ENCODE measurements around the gene ABTB2.
"Not testable (repeated sequence)": the region's sequence is repeated elsewhere in the genome, so short reads cannot be mapped to it uniquely, and the experiment has no call there.

The ABTB2 gene

DNA sequence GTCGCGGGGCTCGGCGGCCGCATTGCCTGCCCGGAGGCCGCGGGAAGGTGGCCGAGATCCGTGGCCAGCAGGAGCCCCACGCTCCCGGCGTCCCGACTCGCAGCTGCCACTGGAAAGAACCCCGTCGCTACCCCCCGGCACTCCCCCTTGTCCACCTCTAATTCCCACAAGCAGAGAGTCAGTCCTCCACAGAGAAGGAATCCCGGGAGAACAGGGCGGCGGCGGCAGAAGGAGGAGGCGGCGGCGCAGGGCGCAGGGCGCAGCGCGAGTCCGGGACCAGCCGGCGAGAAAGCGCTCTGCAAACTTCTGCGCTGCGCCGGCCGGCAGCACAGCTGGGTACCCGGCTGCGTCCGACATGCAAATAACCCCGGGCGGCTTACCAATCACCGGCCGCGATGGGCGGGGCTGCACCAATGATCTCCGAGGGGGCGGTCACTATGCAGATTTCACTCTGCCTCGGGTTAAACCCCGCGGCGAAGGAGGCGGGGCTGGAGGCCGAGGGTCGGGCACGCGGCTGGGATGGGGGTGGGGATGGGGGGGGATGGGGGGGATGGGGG is at the start of gene ABTB2:
TSS of gene ABTB2 (minus strand) at position 310 of the 557 bp plus-strand sequence.
- peak; percentile 91 for DNase-seq

DNA sequence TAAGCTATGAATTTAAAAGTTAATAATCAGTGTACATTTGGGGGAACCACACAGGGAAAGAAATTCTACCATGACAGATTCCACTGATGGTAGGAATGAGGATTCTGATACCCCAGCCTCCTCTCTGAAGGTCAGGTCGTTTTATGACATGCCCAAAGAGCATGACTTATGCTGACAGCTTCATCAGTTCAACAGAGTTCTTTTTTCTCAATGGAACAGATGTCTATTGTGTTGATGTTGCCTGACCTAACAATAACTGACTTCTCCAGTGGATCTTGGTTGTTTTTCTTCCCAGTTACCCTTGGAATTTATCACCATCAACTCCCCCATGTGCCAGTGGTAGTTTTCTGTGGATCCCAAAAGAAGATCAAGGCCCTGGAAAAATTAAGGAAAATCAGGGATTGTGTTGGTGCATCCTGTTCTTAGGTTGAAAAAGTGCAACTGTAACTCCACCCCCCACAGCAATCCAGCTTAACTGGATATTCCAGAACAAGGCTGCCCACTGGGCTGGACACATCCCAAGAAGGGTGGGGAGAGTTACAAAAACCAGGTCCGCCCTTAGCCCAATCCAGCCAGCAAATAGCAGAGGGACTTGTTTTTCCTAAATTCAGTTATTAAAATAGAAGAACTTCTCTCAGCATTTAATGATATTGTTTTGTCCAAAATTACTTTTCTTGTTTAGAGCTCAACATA is 49.5 kb upstream of the ABTB2 start:
- DNase-seq, result no peak

DNA sequence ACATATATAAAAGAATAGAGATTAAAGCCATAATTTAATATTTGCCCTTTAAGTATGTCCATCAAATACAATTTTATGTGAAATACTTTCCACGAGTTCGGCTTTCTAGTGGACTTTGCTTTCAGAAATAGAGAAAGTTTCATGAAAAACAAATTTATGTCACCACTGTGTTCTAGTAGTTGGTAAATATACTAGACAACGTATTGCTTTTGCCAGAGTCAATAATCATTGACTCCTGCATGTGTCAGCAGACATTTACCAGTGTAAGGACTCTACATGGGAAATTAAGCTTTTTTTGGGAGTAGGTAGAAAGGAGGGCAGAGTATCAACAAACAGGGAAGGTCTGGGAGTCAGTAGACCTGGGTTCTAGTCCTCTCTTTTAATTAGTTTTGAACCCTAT is 48.6 kb upstream of the ABTB2 start:
- DNase-seq, result no peak

DNA sequence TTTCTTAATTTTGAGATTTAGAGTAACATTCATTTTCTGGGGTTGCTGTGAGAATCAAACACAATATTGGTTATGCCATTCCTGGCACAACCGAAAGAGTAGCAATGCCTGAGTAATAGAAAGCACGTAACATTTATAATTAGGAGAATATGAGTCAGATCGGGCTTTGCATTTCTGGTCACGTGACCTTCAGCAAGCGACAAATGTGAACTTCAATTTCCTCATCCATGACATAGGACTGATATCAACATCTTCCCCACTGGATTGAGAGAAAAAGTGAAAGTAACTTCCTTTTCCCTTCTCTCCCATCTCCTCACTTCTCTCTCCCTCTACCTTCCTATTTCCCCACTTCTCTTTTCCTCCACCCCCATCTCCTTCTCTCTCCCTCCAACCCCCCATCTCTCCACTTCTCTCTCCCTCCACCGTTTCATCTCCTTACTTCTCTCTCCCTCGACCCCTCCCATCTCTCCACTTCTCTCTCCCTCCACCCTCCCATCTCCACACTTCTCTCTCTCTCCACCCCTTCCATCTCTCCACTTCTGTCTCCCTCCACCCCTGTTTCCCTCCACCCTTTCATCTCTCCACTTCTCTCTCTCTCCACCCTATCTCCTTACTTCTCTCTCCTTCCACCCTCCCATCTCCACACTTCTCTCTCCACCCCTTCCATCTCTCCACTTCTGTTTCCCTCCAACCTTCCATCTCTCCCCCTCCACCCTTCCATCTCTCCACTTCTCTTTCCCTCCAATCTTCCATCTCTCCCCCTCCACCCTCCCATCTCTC is 47.5 kb upstream of the ABTB2 start:
- no peak for DNase-seq

DNA sequence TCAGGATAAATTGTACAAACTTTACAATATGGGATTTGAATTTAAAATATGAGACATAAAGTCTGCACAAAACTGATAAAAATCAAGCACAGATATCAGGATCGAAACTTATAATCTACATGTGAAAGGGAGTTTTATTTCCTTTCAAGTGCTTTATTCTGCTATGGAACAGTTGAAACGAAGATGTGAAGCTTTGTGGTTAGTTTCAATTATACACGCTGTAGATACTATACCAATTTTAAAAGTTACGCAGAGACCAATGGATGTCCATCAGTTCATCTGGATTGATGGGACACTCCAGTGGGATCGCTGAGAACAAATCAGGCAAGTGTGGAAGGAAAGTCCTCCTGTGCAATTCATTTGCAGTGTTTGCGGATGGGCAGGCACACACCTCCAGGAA is 46.5 kb upstream of the ABTB2 start:
- DNase-seq, result no peak

DNA sequence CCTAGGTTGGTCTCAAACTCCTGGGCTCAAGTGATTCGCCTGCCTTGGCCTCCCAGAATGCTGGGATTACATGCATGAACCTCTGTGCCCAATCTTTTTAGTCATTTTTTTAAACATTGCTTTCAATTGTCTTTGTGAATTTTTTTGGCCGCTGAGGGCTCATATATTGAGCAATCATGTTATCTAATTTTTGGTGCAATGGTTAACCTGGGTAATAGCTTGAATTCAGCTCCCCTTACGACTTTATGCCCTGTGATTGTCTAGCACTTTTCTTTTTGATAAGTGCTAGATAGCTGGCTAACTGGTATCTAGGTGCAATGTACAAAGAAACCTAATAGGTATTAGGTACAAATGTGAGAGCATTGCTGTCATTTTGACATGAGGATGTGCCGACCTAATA is 45.6 kb upstream of the ABTB2 start:
- DNase-seq, result no peak

DNA sequence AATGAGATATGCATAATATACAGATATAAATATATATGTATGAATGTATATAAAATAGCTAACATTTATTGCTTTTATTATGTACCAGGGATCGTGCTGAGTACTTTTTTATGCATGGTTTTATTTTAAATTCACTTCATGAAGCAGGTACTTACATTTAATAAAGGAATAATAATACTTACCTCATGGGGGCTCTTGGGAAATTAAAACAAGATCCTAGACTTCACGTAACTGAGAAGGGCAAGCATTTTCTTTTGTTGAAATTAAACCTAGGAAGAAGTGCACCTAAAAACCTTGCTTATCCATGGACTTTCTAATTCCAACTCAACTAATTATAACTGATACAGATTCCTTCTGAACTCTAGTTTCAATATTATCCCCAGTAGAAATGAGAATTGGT is 40.0 kb upstream of the ABTB2 start:
- DNase-seq, result no peak

DNA sequence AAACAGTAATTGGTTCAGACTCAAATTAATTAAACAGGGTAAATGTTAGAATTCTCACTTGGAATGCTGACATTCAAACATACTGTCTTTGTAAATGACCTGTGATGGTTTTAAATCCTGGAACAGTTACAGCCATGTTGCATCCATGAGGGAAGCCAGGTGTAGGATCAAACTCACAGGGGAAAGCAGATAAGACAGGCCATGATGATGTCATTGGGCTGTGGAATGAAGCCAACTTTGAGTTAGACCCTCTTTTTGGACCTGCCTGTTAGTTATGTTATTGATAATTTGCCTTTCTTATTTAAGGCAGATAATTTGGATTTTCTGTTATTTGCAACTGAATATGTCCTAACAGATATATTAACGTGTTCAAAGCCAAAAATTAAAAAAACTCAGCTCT is 39.3 kb upstream of the ABTB2 start:
- no peak for DNase-seq

DNA sequence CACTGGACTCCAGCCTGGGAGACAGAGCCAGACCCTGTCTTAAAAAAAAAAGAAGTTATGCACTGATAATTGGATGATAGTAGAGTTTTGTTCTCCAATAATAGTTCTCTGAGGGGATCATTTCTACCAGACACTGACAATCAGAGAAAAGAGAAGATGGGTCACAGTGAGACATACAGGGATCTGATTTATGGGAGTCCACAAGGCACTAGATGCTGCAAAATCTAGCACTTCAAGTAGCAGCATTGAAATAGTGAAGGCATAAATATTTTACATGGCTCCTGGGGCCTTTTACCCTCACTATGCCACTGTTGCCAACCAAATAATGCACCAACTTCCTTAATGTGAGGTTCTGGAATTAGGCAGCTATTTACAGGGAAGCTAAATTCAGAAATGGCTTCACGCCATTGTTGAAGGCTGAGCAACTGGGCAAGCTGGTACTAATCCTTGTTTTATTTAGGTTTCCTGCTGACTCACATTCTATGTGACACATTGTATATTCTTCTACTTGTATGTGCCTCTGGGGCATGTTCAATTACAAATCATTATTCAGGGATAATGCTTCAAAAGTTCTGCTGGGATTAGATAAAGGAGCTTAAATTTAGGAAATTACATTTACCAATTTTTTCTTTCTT is 38.2 kb upstream of the ABTB2 start:
- no peak for DNase-seq

DNA sequence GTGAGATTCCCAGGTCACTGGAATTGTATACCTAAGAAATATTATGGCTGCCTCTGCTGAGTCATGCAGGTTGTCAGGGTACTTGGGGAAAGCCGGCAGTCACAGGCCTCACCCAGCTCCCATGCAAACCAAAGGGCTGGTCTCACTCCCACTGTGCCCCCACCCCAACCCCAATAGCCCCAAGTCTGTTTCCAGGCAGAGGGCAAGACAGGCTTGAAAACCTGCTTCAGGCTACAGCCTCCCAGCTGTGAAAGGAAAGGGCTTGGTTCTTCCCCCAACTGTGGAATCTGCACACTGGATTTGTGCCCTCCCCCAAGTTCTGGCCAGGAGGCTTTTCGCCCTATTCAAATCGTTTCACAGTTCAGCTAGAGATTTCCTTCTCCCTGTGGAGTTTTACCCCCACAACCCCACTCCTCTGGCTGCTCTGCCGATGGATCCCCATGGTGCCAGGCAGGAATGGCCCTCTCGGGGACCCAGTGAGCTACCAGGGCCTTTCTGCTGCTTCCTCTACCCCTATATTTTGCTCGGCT is 37.0 kb upstream of the ABTB2 start:
- DNase-seq, result no peak

DNA sequence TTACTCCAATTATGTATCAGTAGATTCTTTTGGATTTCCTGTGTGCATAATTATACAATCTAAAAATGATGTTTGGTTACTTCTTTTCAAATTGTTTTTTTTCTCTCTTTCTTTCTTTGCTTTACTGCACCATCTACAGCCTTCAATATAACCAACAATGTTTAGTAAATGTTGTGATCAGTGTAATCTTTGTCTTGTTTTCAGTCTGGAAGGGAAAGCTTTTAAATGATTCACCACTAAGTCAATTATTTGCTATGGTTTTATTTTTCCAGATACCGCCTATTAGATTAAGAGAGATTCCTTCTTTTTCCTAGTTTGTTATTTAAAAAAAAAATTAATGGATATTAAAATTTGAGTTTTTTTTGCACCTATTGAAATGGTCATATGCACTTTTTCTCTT is 29.8 kb upstream of the ABTB2 start:
- no peak for DNase-seq

DNA sequence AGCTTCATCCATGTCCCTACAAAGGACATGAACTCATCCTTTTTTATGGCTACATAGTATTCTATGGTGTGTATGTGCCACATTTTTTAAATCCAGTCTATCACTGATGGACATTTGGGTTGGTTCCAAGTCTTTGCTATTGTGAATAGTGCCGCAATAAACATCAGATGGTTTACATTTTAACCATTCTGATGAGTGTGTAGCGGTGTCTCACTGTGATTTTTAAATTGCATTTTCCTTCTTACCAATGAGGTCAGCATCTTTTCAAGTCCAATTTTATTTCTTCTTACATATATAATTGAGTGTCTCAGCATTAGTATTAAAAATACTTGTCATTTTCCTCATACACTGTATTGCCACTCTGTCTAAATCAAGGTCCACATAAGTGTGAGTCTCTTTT is 28.5 kb upstream of the ABTB2 start:
- DNase-seq, result not testable (repeated sequence)

DNA sequence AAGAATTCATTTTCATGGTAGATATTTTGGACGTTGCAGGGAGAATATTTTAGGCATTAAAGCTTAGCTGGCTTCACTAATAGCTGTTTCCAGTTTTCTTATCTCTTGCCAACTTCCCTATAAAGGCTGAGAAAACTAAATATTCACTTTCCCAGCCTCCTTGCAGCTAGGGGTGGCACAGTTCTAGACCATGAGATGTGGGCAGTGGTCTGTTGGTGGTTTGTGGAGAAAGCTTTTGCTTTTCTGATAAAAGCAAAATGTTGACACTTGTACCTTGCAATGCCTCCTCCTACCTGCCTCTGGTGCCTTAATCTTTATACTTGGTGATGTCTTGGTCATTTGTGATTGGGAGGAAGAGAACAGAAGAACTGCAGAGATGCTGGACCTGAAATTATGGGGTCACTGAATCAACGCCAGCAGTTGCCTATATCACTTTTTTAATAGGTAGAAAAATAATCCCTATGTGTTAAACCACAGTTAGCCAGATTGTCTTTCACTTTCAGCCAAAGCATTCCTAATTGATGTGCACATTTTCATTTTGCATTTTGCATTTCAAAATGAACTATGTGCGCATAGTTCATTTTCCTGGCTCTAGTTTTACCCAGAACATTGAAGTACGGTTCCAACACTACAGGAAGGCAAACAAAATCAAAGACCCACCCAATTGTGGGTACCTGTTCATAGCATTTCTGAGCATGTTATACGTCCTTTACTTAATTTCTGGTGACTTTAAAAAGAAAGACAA is 24.9 kb upstream of the ABTB2 start:
- DNase-seq, result no peak

DNA sequence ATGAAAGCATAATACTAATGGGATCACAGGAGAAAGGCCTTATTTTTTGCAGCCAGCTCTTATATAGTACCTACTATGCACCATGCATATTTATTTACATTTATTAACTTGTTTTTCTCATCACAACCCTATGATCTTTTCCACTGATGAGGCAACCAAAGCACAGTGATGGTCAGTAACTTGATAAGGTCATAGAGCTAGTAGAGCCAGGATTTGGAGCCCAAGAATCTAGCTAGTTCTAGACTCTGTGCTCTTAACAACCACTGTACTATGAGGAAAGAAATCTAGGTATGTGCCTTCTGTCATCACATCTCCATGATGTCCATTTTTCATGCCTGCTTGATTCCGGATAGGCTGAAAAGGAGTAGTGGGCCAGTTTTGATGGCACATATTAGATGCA is 24.0 kb upstream of the ABTB2 start:
- DNase-seq, result no peak

DNA sequence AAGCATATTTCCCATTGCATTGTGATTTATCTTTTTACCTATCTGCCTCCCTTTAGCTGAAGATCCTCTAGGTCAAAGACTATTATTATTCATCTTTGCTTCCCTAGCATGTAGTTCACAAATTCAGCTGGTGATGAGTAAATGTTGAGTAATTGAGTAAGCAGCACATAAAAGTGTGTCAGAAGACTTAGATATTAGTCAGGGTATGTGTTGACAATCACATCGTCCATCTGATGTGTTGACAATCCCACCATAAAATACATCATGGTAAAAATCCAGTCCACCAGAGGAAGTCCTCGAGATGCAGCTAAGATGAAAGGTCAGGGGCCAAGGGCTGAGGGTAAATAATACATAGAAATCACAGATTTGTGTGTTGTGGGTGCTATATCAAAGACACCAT is 22.9 kb upstream of the ABTB2 start:
- no peak for DNase-seq

DNA sequence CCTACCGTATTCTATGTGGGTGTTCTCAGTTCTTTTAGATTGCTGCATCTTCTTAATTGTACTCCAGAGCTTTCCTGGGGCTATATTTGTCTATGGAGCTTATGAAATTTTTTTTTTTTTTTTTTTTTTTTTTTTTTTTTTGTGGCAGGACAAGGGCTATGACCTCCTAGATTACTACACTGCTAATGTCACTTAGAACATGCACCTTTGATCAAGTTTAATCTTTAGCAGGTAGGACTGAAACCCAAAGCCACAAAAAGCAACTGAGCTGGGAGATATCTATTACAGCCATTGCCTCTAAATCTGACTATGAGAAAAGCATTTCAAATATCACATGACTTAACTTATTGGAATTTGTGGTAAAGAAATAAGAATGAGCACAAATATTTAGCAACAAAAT is 21.7 kb upstream of the ABTB2 start:
- DNase-seq, result no peak

DNA sequence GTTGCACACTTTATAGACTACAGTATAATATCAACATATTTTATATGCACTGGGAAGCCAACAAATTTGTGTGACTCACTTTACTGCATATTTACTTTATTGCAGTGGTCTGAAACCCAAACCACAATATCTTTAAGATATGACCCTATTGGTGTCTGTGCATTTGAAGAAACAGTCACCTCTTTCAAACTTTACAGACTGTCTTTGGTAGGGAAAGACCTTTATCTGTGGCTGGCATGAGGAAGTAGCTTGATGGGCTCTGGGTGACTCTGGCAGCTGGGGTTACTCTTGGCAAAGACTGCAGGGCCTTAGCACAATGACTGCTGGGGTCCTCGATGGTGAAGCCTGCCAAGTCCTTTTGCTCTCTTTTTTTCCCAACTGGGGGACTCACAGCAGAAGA is 21.3 kb upstream of the ABTB2 start:
- no peak for DNase-seq

DNA sequence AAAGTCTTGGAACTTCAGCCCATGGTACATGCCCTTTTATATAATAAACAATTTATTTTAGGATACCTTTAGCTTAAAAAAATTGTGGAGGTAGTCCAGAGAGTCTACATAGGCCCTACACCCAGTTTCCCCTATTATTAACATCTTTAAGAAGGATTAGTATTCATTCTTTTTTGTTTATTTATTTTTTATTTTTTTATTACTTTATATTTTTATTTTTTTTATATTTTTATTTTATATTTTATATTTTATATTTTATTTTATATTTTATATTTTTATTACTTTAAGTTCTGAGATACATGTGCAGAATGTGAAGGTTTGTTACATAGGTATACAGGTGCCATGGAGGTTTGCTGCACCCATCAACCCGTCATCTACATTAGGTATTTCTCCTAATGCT is 15.9 kb upstream of the ABTB2 start:
- DNase-seq, result no peak

DNA sequence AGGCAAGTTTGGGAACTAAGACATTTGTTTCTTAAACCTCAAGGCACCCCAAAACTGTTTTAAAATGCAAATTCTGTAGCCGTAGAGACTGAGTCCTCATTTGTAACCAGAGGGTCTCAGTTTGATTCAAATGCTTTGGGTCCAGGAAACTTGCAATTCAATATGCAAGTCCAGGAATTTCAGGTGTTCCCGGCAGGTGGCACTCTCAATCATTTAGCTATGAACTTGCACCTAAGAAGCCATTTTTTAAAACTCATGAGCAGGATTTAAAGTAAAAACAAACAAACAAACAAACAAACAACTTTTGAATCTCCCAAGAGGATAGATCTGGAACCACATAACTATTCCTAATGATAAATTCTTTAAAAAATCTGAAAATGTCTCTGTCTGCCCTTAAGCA is 8.7 kb upstream of the ABTB2 start:
- DNase-seq, result no peak

DNA sequence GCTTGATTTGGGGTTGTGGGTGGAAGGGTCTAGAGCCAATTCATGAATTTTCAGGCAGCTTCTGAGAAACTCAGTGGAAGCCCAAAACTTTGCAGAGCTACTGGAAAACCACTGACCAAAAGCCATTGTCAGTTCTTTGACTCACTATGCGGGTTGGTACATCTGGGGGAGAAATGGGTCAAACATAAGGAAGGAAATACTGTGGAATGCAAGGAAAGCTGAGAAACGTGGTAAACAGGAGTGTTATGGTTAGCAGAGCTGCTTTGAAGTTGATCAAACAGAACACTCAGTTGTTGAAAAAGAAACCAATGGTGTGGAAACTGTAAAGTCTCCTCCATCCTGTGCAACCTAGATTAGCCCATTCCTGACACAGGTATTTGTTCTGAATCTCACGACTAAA is 6.3 kb upstream of the ABTB2 start:
- no peak for DNase-seq

DNA sequence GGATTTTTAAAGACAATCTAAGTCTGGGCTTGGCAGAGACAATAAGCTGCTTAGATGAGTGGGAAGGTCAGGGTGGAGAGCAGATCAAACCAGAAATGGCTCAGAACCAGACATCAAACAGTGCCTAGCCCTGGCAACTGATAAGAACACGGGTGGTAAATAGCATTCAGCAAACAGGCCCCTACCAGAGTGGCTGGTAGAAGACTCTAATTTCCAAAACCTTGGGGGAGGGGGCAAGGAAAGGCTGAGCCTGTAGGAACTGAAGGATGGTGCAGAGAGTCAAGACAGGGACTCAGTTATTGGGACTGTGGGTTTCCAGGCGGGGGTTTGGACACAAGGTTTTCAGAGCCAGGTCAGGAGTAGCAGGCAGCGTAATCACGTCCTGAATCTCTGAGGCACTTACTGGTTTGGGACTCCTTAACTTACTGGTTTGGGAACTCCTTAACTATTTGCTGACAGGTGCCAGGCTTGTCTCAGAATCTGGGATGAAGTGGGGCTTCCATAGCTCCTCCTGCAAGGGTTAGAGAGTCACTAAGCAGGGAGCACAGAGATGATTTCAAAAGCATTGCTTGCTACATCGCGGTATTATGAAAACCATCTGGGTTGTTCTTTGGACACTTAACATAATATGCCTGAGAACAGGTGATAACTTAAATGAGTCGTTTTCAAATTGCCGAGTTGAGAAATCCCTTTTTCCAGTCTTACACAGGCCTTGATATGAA is 5.7 kb upstream of the ABTB2 start:
- DNase-seq, result no peak

DNA sequence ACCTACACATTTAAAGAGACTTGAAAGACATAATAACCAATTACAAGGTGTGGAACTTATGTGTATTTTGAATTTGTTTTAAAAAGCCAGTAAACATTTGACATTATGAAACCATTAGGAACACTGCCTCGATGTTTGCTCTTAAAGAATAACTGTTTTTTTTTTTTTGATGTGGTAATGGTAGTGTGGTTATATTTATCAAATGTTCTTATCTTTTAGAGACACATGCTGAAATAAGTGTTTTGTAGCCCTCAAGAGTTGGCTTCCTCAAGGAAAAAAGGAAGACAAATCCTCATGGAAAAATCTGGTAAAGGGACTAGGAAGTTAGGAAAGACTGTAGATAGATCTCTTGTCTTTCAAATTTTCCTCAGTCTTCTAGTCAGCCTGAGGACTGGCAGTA is 2.2 kb upstream of the ABTB2 start:
- no peak for DNase-seq
